ENCODE measurements around the gene MADD. TPM values are rescaled to one million over a fixed set of nuclear protein-coding genes. Genes with fewer than 3 reads are reported as not detected.

MADD gene
- total RNA-seq, 4 donors from 2014 or later = 29.0 to 49.7 (median 38.1) TPM

- intact Hi-C loops (cut with DNase I) = no loop called here
- peaks cover 14 to 53% of the 10 kb centered on the region in 2 donors for H3K4me1 ChIP-seq
Observed at GRCh38 chr11:47257177-47257516, 12.8 kb upstream of the MADD start.

DNA sequence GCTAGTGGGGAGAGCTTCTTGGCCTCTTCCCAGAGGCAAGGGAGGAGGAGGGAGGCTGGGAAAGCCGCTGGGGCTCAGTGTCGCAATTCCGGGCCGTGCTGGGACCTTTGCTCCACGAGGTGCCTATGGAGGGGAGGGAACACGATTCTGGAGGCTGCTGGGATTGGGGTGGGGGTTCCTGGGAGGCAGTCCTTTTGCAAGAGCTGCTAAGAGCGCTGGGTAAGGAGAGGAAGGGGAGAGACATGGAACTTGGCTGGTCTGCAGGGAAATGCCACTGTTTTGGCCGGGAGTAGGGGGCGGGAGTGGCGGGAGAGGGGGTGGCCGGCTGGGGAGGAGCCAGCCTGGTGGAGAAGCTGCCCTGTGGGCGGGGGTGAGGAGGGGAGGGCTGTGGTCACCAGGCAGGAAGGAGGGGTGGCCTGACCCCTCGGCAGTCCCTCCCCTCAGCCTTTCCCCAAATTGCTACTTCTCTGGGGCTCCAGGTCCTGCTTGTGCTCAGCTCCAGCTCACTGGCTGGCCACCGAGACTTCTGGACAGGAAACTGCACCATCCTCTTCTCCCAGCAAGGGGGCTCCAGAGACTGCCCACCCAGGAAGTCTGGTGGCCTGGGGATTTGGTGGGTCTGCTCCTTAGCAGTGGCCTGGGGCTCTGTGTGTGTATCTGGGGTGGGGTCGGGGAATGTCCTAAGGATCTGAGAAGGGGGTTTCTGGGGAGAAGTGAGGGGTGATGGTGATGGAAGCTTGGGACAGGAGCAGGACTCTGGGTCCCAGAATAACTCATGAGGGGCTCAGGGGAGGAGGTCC lies 12.2 kb upstream of the MADD start, which contains the start of gene NR1H3:
NR1H3 (plus strand) TSS at position 480 of the 800 bp plus-strand sequence. CDS start 1,221 bp downstream, outside the sequence.
- Histone ChIP-seq H3K9me3 (no peaks in the 10 kb centered on the region), H3K27me3 (no peaks in the 10 kb centered on the region), H3K4me1 (peaks cover 14 to 53% of the 10 kb centered on the region in 2 donors), H3K4me3 (replicated peaks in 1 of 3) (peak within 1 kb of the TSS in 2 of 3 donors; percentile 15 to 20), H3K27ac (peak within 1 kb of the TSS; percentile 73 to 80 (median 76)), H3K36me3 (no peaks in the 10 kb centered on the region)
- TF ChIP-seq, protein P1, sequence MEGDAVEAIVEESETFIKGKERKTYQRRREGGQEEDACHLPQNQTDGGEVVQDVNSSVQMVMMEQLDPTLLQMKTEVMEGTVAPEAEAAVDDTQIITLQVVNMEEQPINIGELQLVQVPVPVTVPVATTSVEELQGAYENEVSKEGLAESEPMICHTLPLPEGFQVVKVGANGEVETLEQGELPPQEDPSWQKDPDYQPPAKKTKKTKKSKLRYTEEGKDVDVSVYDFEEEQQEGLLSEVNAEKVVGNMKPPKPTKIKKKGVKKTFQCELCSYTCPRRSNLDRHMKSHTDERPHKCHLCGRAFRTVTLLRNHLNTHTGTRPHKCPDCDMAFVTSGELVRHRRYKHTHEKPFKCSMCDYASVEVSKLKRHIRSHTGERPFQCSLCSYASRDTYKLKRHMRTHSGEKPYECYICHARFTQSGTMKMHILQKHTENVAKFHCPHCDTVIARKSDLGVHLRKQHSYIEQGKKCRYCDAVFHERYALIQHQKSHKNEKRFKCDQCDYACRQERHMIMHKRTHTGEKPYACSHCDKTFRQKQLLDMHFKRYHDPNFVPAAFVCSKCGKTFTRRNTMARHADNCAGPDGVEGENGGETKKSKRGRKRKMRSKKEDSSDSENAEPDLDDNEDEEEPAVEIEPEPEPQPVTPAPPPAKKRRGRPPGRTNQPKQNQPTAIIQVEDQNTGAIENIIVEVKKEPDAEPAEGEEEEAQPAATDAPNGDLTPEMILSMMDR (IDR thresholded peaks at IDR 0.05) = peak in 4 of 6 experiments; percentile 37 to 58 (median 48)
- TF ChIP-seq POLR2A (IDR thresholded peaks at IDR 0.05) = no peak
- WGBS, 2 donors = 7 to 8% methylated on average over 10 to 12 of the region's 15 CpGs
- peak; percentile 72 to 77 for DNase-seq
- intact Hi-C loops (cut with DNase I) = no loop called here

More at GRCh38 chr11:47257177-47257516, 12.8 kb upstream of the MADD start:
- Histone ChIP-seq H3K27me3 (no peaks in the 10 kb centered on the region), H3K27ac (peak overlapping the region; percentile 73 to 80 (median 76)), H3K9me3 (no peaks in the 10 kb centered on the region), H3K4me3 (replicated peaks in 1 of 3) (peak overlapping the region in 1 of 3 donors; percentile 20), H3K36me3 (no peaks in the 10 kb centered on the region)
- 9 to 53% methylated on average over 1 to 2 of the region's 2 CpGs for WGBS, 2 donors
- DNase-seq = no peak
- TF ChIP-seq, protein P1 (IDR thresholded peaks at IDR 0.05) = no peak
- no peak for TF ChIP-seq POLR2A (IDR thresholded peaks at IDR 0.05)

GRCh38 chr11:47258317-47258902 lies 11.5 kb upstream of the MADD start:
- no peaks in the 10 kb centered on the region for H3K36me3 ChIP-seq
- no peaks in the 10 kb centered on the region for H3K27me3 ChIP-seq
- H3K9me3 ChIP-seq = no peaks in the 10 kb centered on the region
- intact Hi-C loops (cut with DNase I) = no loop called here
- DNase-seq = no peak
- peak overlapping the region; percentile 73 to 80 (median 76) for H3K27ac ChIP-seq
- 67 to 80% methylated on average over 11 of the region's 11 CpGs for WGBS, 2 donors
- TF ChIP-seq, protein P1 (IDR thresholded peaks at IDR 0.05) = no peak
- TF ChIP-seq POLR2A (IDR thresholded peaks at IDR 0.05) = no peak
- H3K4me3 ChIP-seq (replicated peaks in 1 of 3) = peak overlapping the region in 2 of 3 donors; percentile 15 to 20
- peaks cover 14 to 51% of the 10 kb centered on the region in 2 donors for H3K4me1 ChIP-seq

DNA sequence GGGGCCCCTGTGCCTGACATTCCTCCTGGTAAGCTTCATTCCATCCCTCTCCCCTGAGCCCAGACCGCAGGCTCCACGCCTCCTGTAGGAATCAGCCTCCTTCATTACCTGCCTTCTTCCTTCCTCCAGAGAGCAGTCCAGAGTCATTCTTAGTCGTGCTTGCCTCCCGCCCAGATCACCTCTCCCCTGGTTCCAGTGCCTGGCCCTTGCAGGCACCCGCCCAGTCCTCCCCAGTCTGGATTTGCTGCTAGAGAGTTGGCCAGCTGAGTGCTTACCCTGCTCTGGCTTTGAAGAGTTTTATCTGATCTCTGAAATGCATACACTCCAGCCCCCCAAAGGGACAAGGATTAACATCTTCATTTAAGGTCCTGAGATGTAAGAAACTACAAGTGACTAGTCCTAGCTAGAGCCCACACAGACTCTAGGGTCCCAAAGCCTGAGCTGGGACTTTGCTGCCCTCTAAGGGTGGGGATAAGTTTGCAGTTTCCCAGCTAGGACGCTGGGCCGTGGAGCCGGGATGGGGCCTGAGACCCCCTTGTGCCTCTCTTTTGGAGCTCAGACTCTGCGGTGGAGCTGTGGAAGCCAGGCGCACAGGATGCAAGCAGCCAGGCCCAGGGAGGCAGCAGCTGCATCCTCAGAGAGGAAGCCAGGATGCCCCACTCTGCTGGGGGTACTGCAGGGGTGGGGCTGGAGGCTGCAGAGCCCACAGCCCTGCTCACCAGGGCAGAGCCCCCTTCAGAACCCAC lies 10.5 kb upstream of the MADD start:
- peaks cover 15 to 42% of the 10 kb centered on the region in 2 donors for H3K4me1 ChIP-seq
- no peak overlapping the region for H3K4me3 ChIP-seq (replicated peaks in 1 of 3)
- no peaks in the 10 kb centered on the region for H3K9me3 ChIP-seq
- H3K27ac ChIP-seq = peak overlapping the region in 1 of 3 donors; percentile 80
- H3K36me3 ChIP-seq = no peaks in the 10 kb centered on the region
- no peaks in the 10 kb centered on the region for H3K27me3 ChIP-seq
- TF ChIP-seq, protein P1 (IDR thresholded peaks at IDR 0.05) = peak in 5 of 6 experiments; percentile 9 to 53 (median 43)
- no peak for TF ChIP-seq POLR2A (IDR thresholded peaks at IDR 0.05)
- intact Hi-C loops (cut with DNase I) = no loop called here
- peak in 1 of 2 donors; percentile 24 for DNase-seq
- WGBS, 2 donors = 41 to 55% methylated on average over 10 of the region's 10 CpGs

Data from thyroid gland (tissue), 4 donors.